Activated CD4-positive, alpha-beta T cell treated with anti-CD3 and anti-CD28 coated beads for 36 hours (primary cell): ENCODE data around the gene LIN28A. TPM values are rescaled to one million over a fixed set of nuclear protein-coding genes. Genes with fewer than 3 reads are reported as not detected.

Experiments
- ATAC-seq: fragments of 200-7000 bp; cut with Tn5 transposase; one replicate; pipeline ENCODE4 v1.10.0; 2021; ENCODE audit warnings: mild to moderate bottlenecking, moderate library complexity
- CTCF ChIA-PET: fragments of 350-600 bp; sonication (Branson Sonifier 250); formaldehyde crosslinking; loops from one replicate; lab custom pipeline; 2021; ENCODE audit warnings: antibody characterized with exemption; lab: Charles Lee
- POLR2A ChIA-PET: fragments of 350-600 bp; sonication (Branson Sonifier 250); formaldehyde crosslinking; loops from one replicate; lab custom pipeline; 2021; ENCODE audit warnings: antibody characterized with exemption, inconsistent platforms; lab: Charles Lee
- DNase-seq: peaks from one replicate; pipeline ENCODE4 v3.0.0-alpha.2; 2020
- H3K27ac Mint-ChIP-seq: one replicate; pipeline ENCODE4 v1.8.0; 2021; ENCODE audit warnings: mixed read lengths
- H3K27me3 Mint-ChIP-seq: one replicate; pipeline ENCODE4 v1.8.0; 2021; ENCODE audit warnings: mixed read lengths
- H3K36me3 Mint-ChIP-seq: one replicate; pipeline ENCODE4 v1.8.0; 2021; ENCODE audit warnings: low read depth, mixed read lengths
- H3K4me1 Mint-ChIP-seq: one replicate; pipeline ENCODE4 v1.8.0; 2021; ENCODE audit warnings: mixed read lengths
- H3K4me3 Mint-ChIP-seq: one replicate; pipeline ENCODE4 v1.8.0; 2021; ENCODE audit warnings: mild to moderate bottlenecking, moderate library complexity, mixed read lengths
- H3K9me3 Mint-ChIP-seq: one replicate; pipeline ENCODE4 v1.8.0; 2021; ENCODE audit warnings: low read depth, mixed read lengths
- intact Hi-C, 2 experiments: fragments of 100-400 bp; cut with DNase I in 1 of 2; cut with micrococcal nuclease in 1 of 2; formaldehyde crosslinking; loops; one replicate each; pipeline versions ENCODE4 v1.14.2 to v1.15.1; 2022 to 2024; cut with DNase I, micrococcal nuclease
- total RNA-seq, 2 experiments: library from RNA; stranded (reverse); gene quantifications; one replicate each; pipeline ENCODE4 v1.2.3, GENCODE V29; 2021

Gene LIN28A
- total RNA-seq, 2 experiments from 2014 or later = not detected

- DNase-seq = no peak
- ATAC-seq = no peak
- H3K4me1 Mint-ChIP-seq = peaks cover 35% of the 10 kb centered on the region
- ChIA-PET CTCF (interaction anchor here (0.6 to 2.0 kb wide), 19 partner anchors 8 to 1299 kb away, joined by 3 to 13 read pairs (median 3); partner anchors contain the start of genes DHDDS and NUDC), POLR2A (interaction anchor here (1.6 kb wide), 1 partner anchor 39 kb away, joined by 8 read pairs; the partner anchor contains the start of gene DHDDS)
- intact Hi-C loops = no loop called here
- peak overlapping the region; percentile 91 for H3K4me3 Mint-ChIP-seq
- peaks cover 36% of the 10 kb centered on the region for H3K36me3 Mint-ChIP-seq
- no peaks in the 10 kb centered on the region for H3K27me3 Mint-ChIP-seq
- peak overlapping the region; percentile 98 for H3K27ac Mint-ChIP-seq
- H3K9me3 Mint-ChIP-seq = no peaks in the 10 kb centered on the region
Observed at GRCh38 chr1:26470878-26471497, 60.4 kb downstream of the LIN28A start.

DNA sequence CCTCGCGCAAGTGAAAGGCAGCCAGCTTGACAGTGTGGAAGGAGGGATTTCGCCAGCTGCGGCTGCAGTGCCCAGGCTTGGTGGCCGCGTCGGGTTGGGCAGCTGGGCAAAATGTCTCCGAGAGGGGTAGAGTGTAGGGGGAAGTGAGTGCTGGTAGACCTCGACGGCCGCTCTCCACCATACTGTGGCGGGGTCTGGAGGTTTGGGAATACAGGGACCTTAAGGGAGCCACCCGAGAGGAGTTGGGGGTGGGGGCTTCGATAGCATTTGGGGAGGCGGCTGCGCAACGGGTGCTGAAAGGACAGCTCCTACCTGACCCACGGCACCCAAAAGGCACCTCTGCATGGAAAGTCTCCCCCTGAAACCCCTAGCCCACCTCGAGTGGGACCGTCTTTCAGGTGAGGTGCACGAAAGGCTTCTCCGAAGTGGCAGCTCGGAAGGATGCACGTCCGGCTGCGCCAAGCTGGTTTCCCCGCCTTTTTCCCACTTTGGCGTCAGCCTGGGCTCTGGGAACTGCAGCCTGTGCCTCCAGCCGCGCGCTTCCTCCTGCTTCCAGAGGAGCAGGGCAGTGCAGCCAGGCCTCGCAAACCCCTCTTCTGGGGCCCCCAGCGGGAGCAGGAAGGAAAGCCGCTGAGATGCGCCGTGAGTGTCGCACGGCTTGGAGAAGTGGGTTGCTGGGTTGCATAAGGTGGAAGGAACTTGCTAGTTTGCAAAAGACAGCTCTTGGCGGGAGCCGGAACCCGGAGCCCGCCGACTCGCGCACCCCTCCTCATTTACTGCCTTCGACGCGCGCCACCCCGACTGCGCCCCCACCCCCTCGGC lies 61.1 kb downstream of the LIN28A start:
- peak; percentile 69 for DNase-seq
- ChIA-PET POLR2A (interaction anchor here (0.6 to 1.6 kb wide), 5 partner anchors 40 to 520 kb away, joined by 3 to 8 read pairs (median 3); partner anchors contain the start of gene DHDDS), CTCF (interaction anchor here (0.6 to 2.0 kb wide), 11 partner anchors 15 to 522 kb away, joined by 3 to 12 read pairs (median 3); partner anchors contain the start of gene DHDDS)
- Mint-ChIP-seq H3K9me3 (no peaks in the 10 kb centered on the region), H3K27me3 (no peaks in the 10 kb centered on the region), H3K4me3 (peak overlapping the region; percentile 91), H3K36me3 (peaks cover 43% of the 10 kb centered on the region), H3K27ac (peak overlapping the region; percentile 98), H3K4me1 (peaks cover 43% of the 10 kb centered on the region)
- ATAC-seq = peak; percentile 28
- intact Hi-C loops = loop anchor here (1.0 to 2.0 kb wide), 10 partner anchors 39 to 473 kb away; partner anchors contain the start of genes DHDDS (in 2 of the 2), NUDC (in 1 of the 2), PAFAH2 (in 1 of the 2) and ZDHHC18 (in 1 of the 2)

DNA sequence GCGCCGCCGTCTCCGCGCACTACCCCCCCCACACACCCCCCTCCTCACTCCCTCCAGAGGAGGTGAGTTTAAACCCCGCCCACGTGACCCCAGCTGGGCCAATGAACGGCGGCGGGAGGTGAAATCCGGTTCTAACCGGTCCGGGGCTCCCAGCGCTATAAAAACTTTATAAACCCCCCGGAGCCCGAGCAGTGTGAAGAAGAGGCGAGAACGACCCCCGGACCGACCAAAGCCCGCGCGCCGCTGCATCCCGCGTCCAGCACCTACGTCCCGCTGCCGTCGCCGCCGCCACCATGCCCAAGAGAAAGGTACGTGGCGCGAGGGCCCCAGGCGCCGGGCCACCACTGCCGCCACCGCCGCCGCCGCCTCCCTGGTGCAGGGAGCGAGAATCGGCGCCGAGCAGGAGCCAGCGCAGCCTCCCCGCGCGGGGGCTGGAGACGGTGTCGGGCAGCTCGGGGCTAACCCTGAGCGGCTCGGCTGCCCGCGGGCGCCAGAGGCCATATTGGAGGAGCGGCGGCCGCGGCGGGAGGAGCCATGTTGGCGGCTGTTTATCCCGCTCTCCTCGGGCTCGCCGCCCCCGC lies 61.8 kb downstream of the LIN28A start, which contains the start of gene HMGN2:
Gene HMGN2 (plus strand): TSS at position 121 of the 581 bp plus-strand sequence. CDS start 173 bp downstream, at position 294.
- peaks cover 47% of the 10 kb centered on the region for H3K4me1 Mint-ChIP-seq
- peak within 1 kb of the TSS; percentile 98 for H3K27ac Mint-ChIP-seq
- CTCF ChIA-PET = interaction anchor here (0.6 to 2.0 kb wide), 7 partner anchors 20 to 318 kb away, joined by 3 to 12 read pairs (median 4); partner anchors contain the start of gene DHDDS
- no peaks in the 10 kb centered on the region for H3K9me3 Mint-ChIP-seq
- DNase-seq (peak; percentile 96), ATAC-seq (peak; percentile 74)
- intact Hi-C loops = loop anchor here (1.0 to 2.0 kb wide), 10 partner anchors 40 to 474 kb away; partner anchors contain the start of genes DHDDS (in 2 of the 2), NUDC (in 1 of the 2), PAFAH2 (in 1 of the 2) and ZDHHC18 (in 1 of the 2)
- peaks cover 44% of the 10 kb centered on the region for H3K36me3 Mint-ChIP-seq
- POLR2A ChIA-PET = interaction anchor here (0.6 to 1.6 kb wide), 6 partner anchors 40 to 520 kb away, joined by 3 to 8 read pairs (median 4); partner anchors contain the start of gene DHDDS
- peak within 1 kb of the TSS; percentile 91 for H3K4me3 Mint-ChIP-seq
- H3K27me3 Mint-ChIP-seq = no peaks in the 10 kb centered on the region

DNA sequence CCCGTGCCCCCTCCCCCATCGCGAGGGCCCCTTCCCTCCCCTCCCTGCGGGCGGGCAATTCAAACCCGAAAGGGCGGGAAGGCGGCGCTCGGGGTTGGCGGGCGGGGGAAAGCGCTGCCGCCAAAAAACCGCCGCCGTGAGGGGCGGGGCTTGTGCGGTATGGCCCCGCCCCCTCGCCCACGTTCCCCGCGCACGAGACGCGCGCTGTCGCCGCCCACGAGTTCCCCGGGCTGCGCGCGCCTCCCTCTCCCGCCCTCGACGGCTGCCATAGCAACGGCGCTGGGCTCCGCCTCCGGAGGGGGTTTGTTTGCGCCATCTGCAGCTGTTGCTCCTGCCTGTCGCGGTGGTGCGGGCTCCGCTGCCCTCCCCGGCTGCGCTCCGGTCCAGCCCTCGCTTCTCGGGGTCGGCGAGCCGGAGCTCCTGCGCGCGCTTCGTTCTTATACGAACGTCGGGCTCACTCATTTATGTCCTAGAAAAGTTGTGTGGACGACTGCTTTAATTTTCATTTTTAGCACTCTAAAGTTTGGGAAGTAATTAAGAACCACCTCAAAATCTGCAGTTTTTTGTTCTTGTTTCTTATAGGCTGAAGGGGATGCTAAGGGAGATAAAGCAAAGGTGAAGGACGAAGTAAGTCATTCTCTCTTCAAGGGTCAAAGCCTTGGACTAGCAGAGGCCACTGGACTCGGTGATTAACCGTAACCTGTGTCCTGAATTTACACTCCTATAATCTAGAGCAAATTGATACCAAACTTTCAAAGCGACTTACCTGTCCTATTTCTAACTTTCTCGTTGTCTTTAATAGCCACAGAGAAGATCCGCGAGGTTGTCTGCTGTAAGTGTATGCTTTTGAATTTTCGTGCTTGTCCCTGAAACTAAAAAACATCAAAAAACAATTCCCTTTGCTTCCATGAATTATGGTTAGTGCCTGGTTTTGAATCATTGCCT lies 62.6 kb downstream of the LIN28A start:
- POLR2A ChIA-PET = interaction anchor here (0.7 kb wide), 1 partner anchor 69 kb away, joined by 5 read pairs; no protein-coding TSS in a partner anchor
- peak overlapping the region; percentile 91 for H3K4me3 Mint-ChIP-seq
- H3K36me3 Mint-ChIP-seq = peaks cover 49% of the 10 kb centered on the region
- no peaks in the 10 kb centered on the region for H3K9me3 Mint-ChIP-seq
- peak; percentile 97 for DNase-seq
- peak; percentile 62 for ATAC-seq
- CTCF ChIA-PET = no interaction called here
- H3K4me1 Mint-ChIP-seq = peaks cover 50% of the 10 kb centered on the region
- peak overlapping the region; percentile 43 for H3K27ac Mint-ChIP-seq
- no peaks in the 10 kb centered on the region for H3K27me3 Mint-ChIP-seq
- intact Hi-C loops = loop anchor here (1.0 to 2.0 kb wide), 14 partner anchors 27 to 568 kb away; partner anchors contain the start of genes DHDDS (in 2 of the 2), NUDC (in 1 of the 2), PAFAH2 (in 1 of the 2) and PDIK1L (in 1 of the 2)

DNA sequence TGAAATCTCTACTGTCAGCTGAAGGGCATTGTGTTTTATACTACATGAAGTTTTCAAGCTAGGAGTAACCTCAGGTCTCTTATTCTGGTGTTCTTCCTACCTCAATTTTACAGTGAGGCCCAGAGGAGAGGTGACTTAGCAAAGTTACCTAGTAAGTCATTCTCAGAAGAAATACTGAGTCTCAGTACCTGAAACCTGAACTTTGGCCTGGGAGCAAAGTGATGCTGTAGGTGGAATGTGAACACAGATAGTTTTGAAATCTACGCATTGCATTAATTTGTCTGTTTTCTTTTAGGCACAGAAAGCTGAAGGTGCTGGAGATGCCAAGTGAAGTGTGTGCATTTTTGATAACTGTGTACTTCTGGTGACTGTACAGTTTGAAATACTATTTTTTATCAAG lies 64.2 kb downstream of the LIN28A start:
- ATAC-seq (no peak), DNase-seq (no peak)
- H3K27ac Mint-ChIP-seq = peak overlapping the region; percentile 43
- CTCF ChIA-PET = interaction anchor here (0.7 kb wide), 1 partner anchor 25 kb away, joined by 3 read pairs; no protein-coding TSS in a partner anchor
- H3K9me3 Mint-ChIP-seq = no peaks in the 10 kb centered on the region
- H3K36me3 Mint-ChIP-seq = peaks cover 48% of the 10 kb centered on the region
- H3K4me1 Mint-ChIP-seq = peaks cover 50% of the 10 kb centered on the region
- intact Hi-C loops = no loop called here
- no peaks in the 10 kb centered on the region for H3K27me3 Mint-ChIP-seq
- peak overlapping the region; percentile 91 for H3K4me3 Mint-ChIP-seq
- POLR2A ChIA-PET = no interaction called here

- Mint-ChIP-seq H3K4me3 (no peak overlapping the region), H3K27ac (peak overlapping the region; percentile 62), H3K4me1 (peaks cover 43% of the 10 kb centered on the region), H3K27me3 (no peaks in the 10 kb centered on the region), H3K9me3 (no peaks in the 10 kb centered on the region), H3K36me3 (peaks cover 46% of the 10 kb centered on the region)
- intact Hi-C loops = no loop called here
- POLR2A ChIA-PET = interaction anchor here (1.6 kb wide), 1 partner anchor 24 kb away, joined by 7 read pairs; no protein-coding TSS in a partner anchor
- ATAC-seq (no peak), DNase-seq (no peak)
- CTCF ChIA-PET = interaction anchor here (0.6 kb wide), 1 partner anchor 219 kb away, joined by 3 read pairs; no protein-coding TSS in a partner anchor
Observed at GRCh38 chr1:26475989-26476388, 65.4 kb downstream of the LIN28A start.

- Mint-ChIP-seq H3K27ac (peak overlapping the region; percentile 62), H3K4me3 (no peak overlapping the region), H3K27me3 (no peaks in the 10 kb centered on the region), H3K4me1 (peaks cover 37% of the 10 kb centered on the region), H3K36me3 (peaks cover 46% of the 10 kb centered on the region), H3K9me3 (no peaks in the 10 kb centered on the region)
- ChIA-PET CTCF (no interaction called here), POLR2A (interaction anchor here (0.7 to 1.6 kb wide), 3 partner anchors 23 to 1244 kb away, joined by 4 to 7 read pairs (median 5); no protein-coding TSS in a partner anchor)
- ATAC-seq (no peak), DNase-seq (no peak)
- intact Hi-C loops = no loop called here
Observed at GRCh38 chr1:26476958-26477357, 66.3 kb downstream of the LIN28A start.

GRCh38 chr1:26477446-26478152 lies 67.0 kb downstream of the LIN28A start:
- ChIA-PET POLR2A (interaction anchor here (0.7 to 1.6 kb wide), 2 partner anchors 23 to 1245 kb away, joined by 5 to 7 read pairs; no protein-coding TSS in a partner anchor), CTCF (no interaction called here)
- peak overlapping the region; percentile 44 for H3K27ac Mint-ChIP-seq
- intact Hi-C loops = no loop called here
- DNase-seq (no peak), ATAC-seq (no peak)
- H3K9me3 Mint-ChIP-seq = no peaks in the 10 kb centered on the region
- peaks cover 41% of the 10 kb centered on the region for H3K4me1 Mint-ChIP-seq
- H3K36me3 Mint-ChIP-seq = peaks cover 46% of the 10 kb centered on the region
- no peaks in the 10 kb centered on the region for H3K27me3 Mint-ChIP-seq
- no peak overlapping the region for H3K4me3 Mint-ChIP-seq

DNA sequence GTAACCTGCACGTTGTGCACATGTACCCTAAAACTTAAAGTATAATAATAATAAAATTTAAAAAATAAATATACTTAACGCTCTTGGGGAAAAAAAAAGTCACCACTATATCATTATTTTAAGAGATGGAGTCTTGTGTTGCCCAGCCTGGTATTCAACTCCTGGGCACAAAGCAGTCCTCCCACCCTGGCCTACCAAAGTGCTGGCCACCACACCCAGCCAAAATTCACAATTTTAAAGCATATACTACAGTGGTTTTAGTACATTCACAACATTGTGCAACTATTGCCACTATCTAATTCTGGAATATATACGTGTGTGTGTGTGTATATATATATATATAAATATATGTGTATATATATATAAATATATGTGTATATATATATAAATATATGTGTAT lies 67.5 kb downstream of the LIN28A start:
- ChIA-PET POLR2A (interaction anchor here (1.5 kb wide), 1 partner anchor 8 kb away, joined by 5 read pairs; no protein-coding TSS in a partner anchor), CTCF (no interaction called here)
- Mint-ChIP-seq H3K4me3 (no peak overlapping the region), H3K27ac (no peak overlapping the region), H3K9me3 (no peaks in the 10 kb centered on the region), H3K27me3 (no peaks in the 10 kb centered on the region), H3K36me3 (peaks cover 45% of the 10 kb centered on the region), H3K4me1 (peaks cover 45% of the 10 kb centered on the region)
- DNase-seq (no peak), ATAC-seq (no peak)
- intact Hi-C loops = no loop called here
